ENCODE measurements around the gene STK32C. TPM values are rescaled to one million over a fixed set of nuclear protein-coding genes. Genes with fewer than 3 reads are reported as not detected.
"Not testable (repeated sequence)": the region's sequence is repeated elsewhere in the genome, so short reads cannot be mapped to it uniquely, and the experiment has no call there.

Gene STK32C
- total RNA-seq, 1 donor from 2014 or later = 13.0 TPM

- no peak overlapping the region for H3K4me3 ChIP-seq (ENCODE audit: low read depth, low read length)
- no peak for TF ChIP-seq CTCF (conservative IDR thresholded peaks at IDR 0.05; ENCODE audit: low read depth, low read length)
- no peak for DNase-seq (ENCODE audit: low read depth)
These were observed 36.9 kb downstream of the STK32C start for GRCh38 chr10:132270721-132271457.

DNA sequence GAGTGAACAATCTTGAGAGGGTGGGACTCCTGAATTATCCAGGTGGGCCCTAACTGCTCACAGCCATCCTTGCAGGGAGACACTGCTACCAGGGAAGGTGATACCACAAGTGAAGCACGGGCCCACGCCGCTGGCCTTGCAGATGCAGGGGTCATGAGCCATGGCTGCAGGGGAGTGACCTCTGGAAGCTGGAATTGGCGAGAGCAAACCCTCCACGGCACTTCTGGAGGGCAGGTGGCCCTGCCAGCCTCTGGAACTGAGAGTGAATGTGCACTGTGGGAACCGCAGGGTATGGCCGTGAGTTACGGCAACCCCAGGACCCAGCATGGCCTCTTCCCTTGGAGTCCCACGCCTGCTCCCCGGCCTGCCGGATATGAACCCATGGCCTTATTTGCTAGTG, 37.5 kb downstream of the STK32C start:
- H3K4me3 ChIP-seq (ENCODE audit: low read depth, low read length) = no peak overlapping the region
- no peak for DNase-seq (ENCODE audit: low read depth)
- TF ChIP-seq CTCF (conservative IDR thresholded peaks at IDR 0.05; ENCODE audit: low read depth, low read length) = no peak

DNA sequence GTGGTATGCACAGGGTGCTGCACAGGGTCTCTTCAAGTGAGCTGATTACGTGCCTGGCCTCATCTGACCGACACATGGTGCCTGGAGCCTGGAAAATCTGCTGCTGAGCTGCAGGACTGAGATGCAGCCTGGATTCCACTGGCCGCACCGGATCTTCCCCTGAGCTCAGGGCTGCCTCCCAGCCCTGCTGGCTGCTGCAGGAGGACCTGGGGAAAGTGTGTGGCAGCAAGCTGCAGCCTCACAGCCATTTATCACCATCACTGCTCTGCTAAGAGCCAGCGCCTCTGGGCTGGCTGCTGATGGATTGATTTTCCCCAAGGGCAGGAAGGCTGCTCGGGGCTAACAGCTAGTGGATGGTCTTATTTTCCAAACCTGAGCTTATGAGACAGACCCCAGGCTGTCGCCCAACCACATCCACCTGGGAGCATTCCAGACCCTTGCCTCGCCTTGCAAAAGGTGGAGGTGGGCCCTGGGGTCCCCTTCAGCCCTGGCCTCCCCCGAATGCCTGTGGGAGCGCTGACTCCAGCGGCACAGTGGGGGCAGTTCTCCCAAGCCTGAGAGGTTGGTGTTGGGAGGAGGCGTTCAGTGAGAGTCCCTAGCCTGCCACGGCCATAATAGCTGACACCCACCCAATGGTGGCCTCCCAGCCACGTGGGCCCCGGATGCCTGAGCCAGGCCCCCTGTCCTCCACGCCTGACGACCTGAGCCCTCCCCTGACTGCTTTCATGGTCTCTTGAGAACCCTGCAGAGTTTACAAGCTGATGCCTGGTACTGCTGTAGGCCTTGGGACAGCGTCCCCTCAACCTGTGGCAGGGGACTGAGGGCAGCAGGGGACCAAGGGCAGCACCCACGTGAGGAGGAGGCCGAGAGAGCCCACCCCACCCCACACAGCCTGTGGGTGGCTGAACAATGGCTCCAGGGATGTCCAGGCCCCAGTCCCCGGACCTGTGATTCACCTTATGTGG, 38.2 kb downstream of the STK32C start:
- no peak for DNase-seq (ENCODE audit: low read depth)
- H3K4me3 ChIP-seq (ENCODE audit: low read depth, low read length) = no peak overlapping the region
- TF ChIP-seq CTCF (conservative IDR thresholded peaks at IDR 0.05; ENCODE audit: low read depth, low read length) = no peak

DNA sequence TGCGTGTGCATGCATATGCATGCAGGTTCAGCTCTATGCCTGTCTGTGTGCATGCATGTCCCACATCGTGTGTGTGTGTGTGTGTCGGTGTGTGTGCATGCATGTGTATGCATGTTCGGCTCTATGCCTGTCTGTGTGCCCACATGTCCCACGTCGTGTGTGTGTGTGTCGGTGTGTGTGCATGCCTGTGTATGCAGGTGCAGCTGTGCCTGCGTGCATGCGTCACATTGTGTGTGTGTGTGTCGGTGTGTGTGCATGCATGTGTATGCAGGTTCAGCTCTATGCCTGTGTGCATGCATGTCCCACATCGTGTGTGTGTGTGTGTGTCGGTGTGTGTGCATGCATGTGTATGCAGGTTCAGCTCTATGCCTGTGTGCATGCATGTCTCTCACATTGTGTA, 39.8 kb downstream of the STK32C start:
- not testable (repeated sequence) for H3K4me3 ChIP-seq (ENCODE audit: low read depth, low read length); DNase-seq (ENCODE audit: low read depth)

DNA sequence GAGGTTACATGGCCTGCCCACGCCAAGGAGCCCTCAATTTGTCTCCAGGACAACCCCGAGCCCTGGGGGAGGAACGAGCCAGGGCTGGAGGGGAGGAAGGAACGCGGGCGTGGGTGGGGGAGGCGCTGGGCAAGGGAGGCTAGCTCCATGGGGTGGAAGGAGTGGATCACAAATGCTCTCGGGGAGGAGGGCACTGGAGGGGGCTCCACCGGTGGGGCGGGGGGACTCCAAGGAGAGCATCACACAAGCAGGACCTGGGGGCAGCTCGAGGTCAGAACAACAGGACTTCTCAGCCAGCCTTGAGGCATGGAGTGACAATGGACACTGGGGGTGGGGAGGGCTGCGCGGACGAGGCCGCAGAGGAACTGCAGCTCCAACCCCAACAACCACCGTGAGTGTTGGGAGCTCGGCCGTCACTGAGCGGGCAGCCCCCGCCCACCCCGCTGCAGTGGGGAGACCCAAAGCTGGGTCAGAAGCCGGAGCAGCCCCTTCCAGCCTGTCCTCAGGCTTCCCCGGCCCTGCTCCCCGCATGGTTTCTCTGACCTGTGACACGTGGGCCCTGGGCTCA, 41.1 kb downstream of the STK32C start:
- TF ChIP-seq CTCF (conservative IDR thresholded peaks at IDR 0.05; ENCODE audit: low read depth, low read length) = no peak

DNA sequence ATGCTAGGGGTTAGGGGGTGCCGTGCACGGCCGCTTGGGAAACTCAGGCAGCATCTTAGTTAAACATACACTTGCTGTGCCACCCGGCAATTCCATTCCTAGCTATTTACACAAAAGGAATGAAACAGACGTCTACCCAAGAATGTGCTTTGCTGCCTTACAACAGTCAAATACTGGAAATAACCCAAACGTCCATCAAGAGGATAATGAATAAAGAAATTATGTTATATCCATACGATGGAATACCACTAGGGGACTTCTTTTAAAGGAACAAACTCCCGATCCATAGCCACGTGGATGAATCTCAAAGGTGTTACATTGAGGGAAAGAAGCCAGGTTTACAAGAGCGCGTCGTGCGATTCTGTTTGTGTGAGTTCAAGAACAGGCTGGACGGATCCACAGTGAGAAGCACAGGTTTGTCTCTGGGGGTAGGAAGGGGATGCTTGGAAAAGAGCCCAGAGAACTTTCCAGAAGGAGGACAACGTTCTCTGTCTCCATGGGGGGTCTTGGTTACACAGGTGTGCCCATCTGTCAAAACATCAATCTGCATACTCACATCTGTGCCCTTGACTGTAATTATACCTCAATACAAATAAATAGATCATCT, 41.8 kb downstream of the STK32C start:
- TF ChIP-seq CTCF (conservative IDR thresholded peaks at IDR 0.05; ENCODE audit: low read depth, low read length) = no peak
- no peak overlapping the region for H3K4me3 ChIP-seq (ENCODE audit: low read depth, low read length)
- DNase-seq (ENCODE audit: low read depth) = peak; percentile 10

More for the DNA sequence above, 41.1 kb downstream of the STK32C start:
- DNase-seq (ENCODE audit: low read depth) = no peak
- H3K4me3 ChIP-seq (ENCODE audit: low read depth, low read length) = no peak overlapping the region
